ENCODE measurements around the gene PTPRC.

DNA sequence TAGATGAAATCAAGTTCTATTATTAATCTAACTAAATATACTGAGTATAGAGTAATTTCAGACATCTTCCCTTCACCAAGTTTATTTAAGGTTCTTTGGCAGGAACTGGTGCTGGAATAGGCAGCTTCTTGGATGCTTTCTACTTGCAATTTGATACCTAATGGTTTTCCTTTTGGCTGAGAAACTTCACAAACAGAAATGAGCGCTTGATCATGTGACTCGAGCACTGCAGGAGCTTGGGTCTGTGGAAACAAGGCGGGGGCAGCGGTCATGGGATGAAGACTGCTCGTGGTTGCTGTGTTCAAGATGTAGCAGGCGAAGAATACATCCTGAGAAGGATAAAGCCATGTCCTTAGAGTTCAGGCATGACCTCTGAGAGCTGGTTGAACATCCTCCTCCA is 136.8 kb downstream of the PTPRC start:
- TF ChIP-seq POLR2AphosphoS5 (IDR thresholded peaks at IDR 0.05; ENCODE audit: low read depth, low read length) (no peak), SIN3A (IDR thresholded peaks at IDR 0.05; ENCODE audit: borderline replicate concordance, insufficient read depth, low read length) (no peak), TAF1 (IDR thresholded peaks at IDR 0.05; ENCODE audit: borderline replicate concordance, insufficient read depth, low read length) (no peak)
- TF ChIP-seq, protein P1, sequence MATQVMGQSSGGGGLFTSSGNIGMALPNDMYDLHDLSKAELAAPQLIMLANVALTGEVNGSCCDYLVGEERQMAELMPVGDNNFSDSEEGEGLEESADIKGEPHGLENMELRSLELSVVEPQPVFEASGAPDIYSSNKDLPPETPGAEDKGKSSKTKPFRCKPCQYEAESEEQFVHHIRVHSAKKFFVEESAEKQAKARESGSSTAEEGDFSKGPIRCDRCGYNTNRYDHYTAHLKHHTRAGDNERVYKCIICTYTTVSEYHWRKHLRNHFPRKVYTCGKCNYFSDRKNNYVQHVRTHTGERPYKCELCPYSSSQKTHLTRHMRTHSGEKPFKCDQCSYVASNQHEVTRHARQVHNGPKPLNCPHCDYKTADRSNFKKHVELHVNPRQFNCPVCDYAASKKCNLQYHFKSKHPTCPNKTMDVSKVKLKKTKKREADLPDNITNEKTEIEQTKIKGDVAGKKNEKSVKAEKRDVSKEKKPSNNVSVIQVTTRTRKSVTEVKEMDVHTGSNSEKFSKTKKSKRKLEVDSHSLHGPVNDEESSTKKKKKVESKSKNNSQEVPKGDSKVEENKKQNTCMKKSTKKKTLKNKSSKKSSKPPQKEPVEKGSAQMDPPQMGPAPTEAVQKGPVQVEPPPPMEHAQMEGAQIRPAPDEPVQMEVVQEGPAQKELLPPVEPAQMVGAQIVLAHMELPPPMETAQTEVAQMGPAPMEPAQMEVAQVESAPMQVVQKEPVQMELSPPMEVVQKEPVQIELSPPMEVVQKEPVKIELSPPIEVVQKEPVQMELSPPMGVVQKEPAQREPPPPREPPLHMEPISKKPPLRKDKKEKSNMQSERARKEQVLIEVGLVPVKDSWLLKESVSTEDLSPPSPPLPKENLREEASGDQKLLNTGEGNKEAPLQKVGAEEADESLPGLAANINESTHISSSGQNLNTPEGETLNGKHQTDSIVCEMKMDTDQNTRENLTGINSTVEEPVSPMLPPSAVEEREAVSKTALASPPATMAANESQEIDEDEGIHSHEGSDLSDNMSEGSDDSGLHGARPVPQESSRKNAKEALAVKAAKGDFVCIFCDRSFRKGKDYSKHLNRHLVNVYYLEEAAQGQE (IDR thresholded peaks at IDR 0.05; ENCODE audit: insufficient read depth in 1 of 2, low read depth in 2 of 2, low read length in 2 of 2) = no peak

Measured in PFSK-1 (cell line).